Heart left ventricle (tissue), 16 donors: ENCODE results near the gene LDLRAD1. TPM values are rescaled to one million over a fixed set of nuclear protein-coding genes. Genes with fewer than 3 reads are reported as not detected.
"Not testable (repeated sequence)": the region's sequence is repeated elsewhere in the genome, so short reads cannot be mapped to it uniquely, and the experiment has no call there.

ENCODE experiments used
- ATAC-seq, 4 donors: fragments of 200-7000 bp; cut with Tn5 transposase; one replicate each; pipeline ENCODE4 v1.9.1; 2020 to 2022; ENCODE audit warnings: moderate library complexity in 4 of 4, mild to moderate bottlenecking in 3 of 4, moderate number of reproducible peaks in 1 of 4
- DNase-seq, 5 donors: peaks; one replicate each; pipeline ENCODE4 v3.0.0-alpha.2; 2020
- H3K27ac ChIP-seq, 12 donors: fragments of 200-600 bp; sonication (generic) in 4 of 12; one replicate each; pipeline versions ENCODE4 v1.5.0 to v1.8.0; 2016 to 2022; ENCODE audit warnings: mild to moderate bottlenecking in 2 of 12
- H3K27me3 ChIP-seq, 9 donors: fragments of 200-600 bp; sonication (generic) in 2 of 9; one replicate each; pipeline versions ENCODE4 v1.5.1 to v1.8.0; 2016 to 2022; ENCODE audit warnings: mild to moderate bottlenecking in 3 of 9
- H3K36me3 ChIP-seq, 9 donors: fragments of 200-600 bp; sonication (generic) in 2 of 9; one replicate each; pipeline versions ENCODE4 v1.5.0 to v1.8.0; 2018 to 2022; ENCODE audit warnings: mild to moderate bottlenecking in 2 of 9
- H3K4me1 ChIP-seq, 12 donors: fragments of 200-600 bp; sonication (generic) in 4 of 12; one replicate each; pipeline versions ENCODE4 v1.5.0 to v1.8.0; 2016 to 2022; ENCODE audit warnings: mild to moderate bottlenecking in 3 of 12
- H3K4me3 ChIP-seq, 12 donors: fragments of 200-600 bp; sonication (generic) in 4 of 12; one replicate each; pipeline versions ENCODE4 v1.5.0 to v1.8.0; 2017 to 2022; ENCODE audit warnings: mild to moderate bottlenecking in 9 of 12, moderate library complexity in 4 of 12
- H3K9me3 ChIP-seq, 12 donors: fragments of 200-600 bp; sonication (generic) in 4 of 12; one replicate each; pipeline versions ENCODE4 v1.5.0 to v1.8.0; 2016 to 2022; ENCODE audit warnings: mild to moderate bottlenecking in 1 of 12
- CTCF ChIP-seq, 12 donors: fragments of 200-600 bp; sonication (generic) in 4 of 12; IDR thresholded peaks; one replicate each; pipeline versions ENCODE4 v1.5.0 to v1.8.0; 2018 to 2022; ENCODE audit warnings: antibody characterized with exemption in 12 of 12, mild to moderate bottlenecking in 5 of 12
- POLR2A ChIP-seq, 2 donors: fragments of 450-650 bp; IDR thresholded peaks; one replicate each; pipeline ENCODE4 v1.6.1; 2017; ENCODE audit warnings: antibody characterized with exemption in 2 of 2, mild to moderate bottlenecking in 2 of 2, moderate library complexity in 2 of 2
- WGBS, 4 donors: extraction: QIAGEN DNeasy Blood & Tissue Kit in 2 of 4; methylation state at CpG; one replicate each; pipeline versions ENCODE4 v1.1.5 to v1.1.7; 2013 to 2018; 5-methylcytosine and 5-hydroxymethylcytosine counted together
- intact Hi-C, 10 donors: fragments of 100-400 bp; cut with DNase I; formaldehyde crosslinking; loops; one replicate each; pipeline versions ENCODE4 v1.11.1 to v1.14.2; 2022
- polyA plus RNA-seq, 2 donors: library from polyadenylated mRNA; stranded (reverse); fragments of 200-250 nt; gene quantifications; one replicate each; pipeline ENCODE4 v1.2.3, GENCODE V29; 2013
- total RNA-seq, 9 donors: library from RNA; depleted of rRNA in 2 of 9; stranded (reverse); fragments of >200 nt in 2 of 9; fragmentation: NEBNext Ultra II Directional in 3 of 9; extraction: Animal tissue kit (Norgen Biotek cat#: 25700) in 3 of 9; gene quantifications; one replicate each; pipeline versions ENCODE4 v1.1.0 to v1.2.4, GENCODE V29; 2016 to 2023
- donor health status: ischemic (EF 13 %, LVEDD 7.1; RV severe dilation, severe dysfunction).
- donor health status: healthy with polysubstance abuse.
- donor health status: DM: no; HTN: yes; CAD: no.
- donor health status: DM: no; HTN: no; CAD: no.
- donor health status: ischemic (EF 25% LVEDD 6.9; RV normal size, moderate dysfunction).
- donor health status: ischemic (EF 25% LVEDD 5.7; RV mildly dilated, moderate dysfunction).
- donor health status: healthy.
- donor health status: DM: yes; HTN: yes; CAD: no.
- donor health status: ischemic (EF 35%, LVEDD 5.7; RV mildly dilated, moderate dysfunction).
- donor health status: nonischemic (EF 11% LVEDD 7.7; RV severe dilation, severe dysfunction).
- donor health status: DM: yes; HTN: yes; CAD: no.
- donor health status: PGD.
- donor health status: ischemic (EF 29% LVEDD 5.4; RV normal size, mild dysfunction).
- donor health status: nonischemic (EF 23%, LVEDD 6.1; RV moderate dilation, normal function).

Gene LDLRAD1
- total and polyA plus RNA-seq, 11 donors: not detected

DNA sequence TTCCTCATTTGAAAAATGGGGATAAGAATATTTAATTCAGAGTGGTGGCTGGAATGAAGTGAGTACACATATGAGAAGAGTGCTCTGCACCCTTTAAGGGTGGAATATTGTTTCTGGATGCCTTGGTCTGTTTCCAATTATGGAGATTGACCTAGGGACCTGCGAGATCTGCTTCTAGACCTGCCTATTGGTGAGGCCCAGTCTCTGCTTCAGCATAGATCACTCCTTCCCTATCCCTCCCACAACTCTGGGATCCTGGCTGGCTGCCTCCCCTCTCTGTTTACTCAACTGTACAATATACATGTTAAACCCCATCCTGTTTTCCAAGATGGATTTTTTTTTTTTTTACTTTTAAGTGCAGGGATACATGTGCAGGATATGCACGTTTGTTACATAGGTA is 6.4 kb upstream of the LDLRAD1 start:
- no peak for TF ChIP-seq POLR2A (IDR thresholded peaks at IDR 0.05)
- TF ChIP-seq CTCF (IDR thresholded peaks at IDR 0.05): no peak
- DNase-seq (no peak), ATAC-seq (no peak)
- Histone ChIP-seq H3K9me3 (no peaks in the 10 kb centered on the region), H3K36me3 (peaks cover 0 to 3% (median 0%) of the 10 kb centered on the region in 9 donors), H3K27me3 (no peaks in the 10 kb centered on the region), H3K4me3 (no peak overlapping the region), H3K27ac (no peak overlapping the region), H3K4me1 (peaks cover 0 to 14% (median 2%) of the 10 kb centered on the region in 12 donors)
- intact Hi-C loops: no loop called here
- WGBS, 4 donors: 83 to 93% (median 87%) methylated on average over 2 of the region's 2 CpGs

DNA sequence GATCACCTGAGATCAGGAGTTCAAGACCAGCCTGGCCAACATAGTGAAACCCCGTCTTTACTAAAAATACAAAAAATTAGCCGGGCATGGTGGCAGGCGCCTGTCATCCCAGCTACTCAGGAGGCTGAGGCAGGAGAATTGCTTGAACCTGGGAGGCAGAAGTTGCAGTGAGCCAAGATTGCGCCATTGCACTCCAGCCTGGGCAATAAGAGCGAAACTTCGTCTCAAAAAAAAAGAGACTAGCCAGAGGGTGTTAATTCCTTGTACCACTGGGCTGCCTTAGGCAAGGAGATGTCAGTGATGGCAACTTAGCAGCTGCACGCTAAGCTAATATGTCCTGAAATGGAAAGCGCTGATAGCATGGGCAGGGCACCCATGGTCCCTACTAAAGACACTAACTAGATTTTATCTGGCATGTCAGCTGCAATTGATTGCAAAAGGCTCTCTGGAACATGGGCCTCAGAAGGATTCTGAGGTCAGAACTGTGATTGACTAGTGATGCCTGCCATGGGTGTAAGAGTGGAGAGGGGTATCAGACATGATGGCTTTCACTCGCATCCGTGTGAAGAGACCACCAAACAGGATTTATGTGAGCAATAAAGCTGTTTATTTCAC is 1.7 kb upstream of the LDLRAD1 start:
- DNase-seq, H3K4me1 ChIP-seq, H3K9me3 ChIP-seq, H3K4me3 ChIP-seq, intact Hi-C loops, ATAC-seq, H3K27ac ChIP-seq, H3K36me3 ChIP-seq: not testable (repeated sequence)
- WGBS, 4 donors: 87 to 90% (median 88%) methylated on average over 10 of the region's 10 CpGs
- peaks cover 0 to 15% (median 0%) of the 10 kb centered on the region in 9 donors for H3K27me3 ChIP-seq

DNA sequence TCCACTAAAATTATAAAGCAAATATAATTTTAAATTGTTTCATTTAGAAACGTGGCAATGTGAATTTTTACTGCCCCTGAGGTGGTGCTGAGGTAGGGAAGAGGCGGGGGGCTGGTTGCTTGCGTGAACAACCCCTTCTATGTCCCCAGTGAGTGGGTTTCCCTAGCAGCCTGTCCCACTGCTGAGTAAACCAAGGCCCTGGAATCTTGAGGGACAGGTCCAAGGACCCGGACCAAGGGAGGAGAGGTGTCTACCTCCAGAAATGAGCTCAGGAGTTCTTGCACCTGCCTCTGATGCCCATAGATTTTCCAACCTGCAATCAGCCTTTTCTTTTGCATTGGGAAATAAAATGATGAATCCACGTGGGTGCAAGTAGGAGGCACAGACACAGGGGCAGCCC is 649 bp upstream of the LDLRAD1 start:
- Histone ChIP-seq H3K27me3 (peaks cover 0 to 24% (median 0%) of the 10 kb centered on the region in 9 donors), H3K27ac (no peak overlapping the region), H3K9me3 (no peaks in the 10 kb centered on the region), H3K4me1 (no peaks in the 10 kb centered on the region), H3K4me3 (no peak overlapping the region), H3K36me3 (no peaks in the 10 kb centered on the region)
- 74 to 81% (median 76%) methylated on average over 5 of the region's 5 CpGs for WGBS, 4 donors
- intact Hi-C loops: no loop called here
- DNase-seq: no peak
- no peak for ATAC-seq
- no peak for TF ChIP-seq CTCF (IDR thresholded peaks at IDR 0.05)
- no peak for TF ChIP-seq POLR2A (IDR thresholded peaks at IDR 0.05)

GRCh38 chr1:54016343-54017282 is 1.4 kb downstream of the LDLRAD1 start:
- 64 to 75% (median 66%) methylated on average over 8 of the region's 8 CpGs for WGBS, 4 donors
- Histone ChIP-seq H3K27me3 (peaks cover 0 to 31% (median 0%) of the 10 kb centered on the region in 9 donors), H3K36me3 (no peaks in the 10 kb centered on the region), H3K9me3 (no peaks in the 10 kb centered on the region), H3K27ac (no peak overlapping the region), H3K4me1 (no peaks in the 10 kb centered on the region), H3K4me3 (no peak overlapping the region)
- no peak for TF ChIP-seq POLR2A (IDR thresholded peaks at IDR 0.05)
- TF ChIP-seq CTCF (IDR thresholded peaks at IDR 0.05): no peak
- ATAC-seq (no peak), DNase-seq (no peak)
- intact Hi-C loops: no loop called here
